Right lobe of liver (tissue), 4 donors: Measurements from ENCODE around the gene STMN1.

Source experiments
- CTCF ChIP-seq, 4 donors: fragments of 200-600 bp in 3 of 4; fragments of 450-650 bp in 1 of 4; IDR thresholded peaks; one replicate each; pipeline versions ENCODE4 v1.5.1 to v1.8.0; 2016 to 2022; ENCODE audit warnings: antibody characterized with exemption in 4 of 4, mild to moderate bottlenecking in 2 of 4
- POLR2A ChIP-seq: fragments of 450-650 bp; IDR thresholded peaks from one replicate; pipeline ENCODE4 v1.6.1; 2017; ENCODE audit warnings: antibody characterized with exemption, mild to moderate bottlenecking
- donor health status: DM: no; HTN: no; CAD: no.
- donor health status: DM: no; HTN: no; CAD: no.
- donor health status: DM: no; HTN: yes; CAD: no.

GRCh38 chr1:25912076-25912831 is 6.0 kb upstream of the STMN1 start:
- TF ChIP-seq CTCF (IDR thresholded peaks at IDR 0.05) (no peak), POLR2A (no peak)
